NCI-H2171 treated with DMSO at 0.1 percent for 48 hours (cell line): ENCODE results near the gene SNORC.
"Not testable (repeated sequence)": the region's sequence is repeated elsewhere in the genome, so short reads cannot be mapped to it uniquely, and the experiment has no call there.

Experiments
- DNase-seq: peaks from one replicate; lab custom pipeline; 2025; lab: John Stamatoyannopoulos, UW

SNORC gene

DNA sequence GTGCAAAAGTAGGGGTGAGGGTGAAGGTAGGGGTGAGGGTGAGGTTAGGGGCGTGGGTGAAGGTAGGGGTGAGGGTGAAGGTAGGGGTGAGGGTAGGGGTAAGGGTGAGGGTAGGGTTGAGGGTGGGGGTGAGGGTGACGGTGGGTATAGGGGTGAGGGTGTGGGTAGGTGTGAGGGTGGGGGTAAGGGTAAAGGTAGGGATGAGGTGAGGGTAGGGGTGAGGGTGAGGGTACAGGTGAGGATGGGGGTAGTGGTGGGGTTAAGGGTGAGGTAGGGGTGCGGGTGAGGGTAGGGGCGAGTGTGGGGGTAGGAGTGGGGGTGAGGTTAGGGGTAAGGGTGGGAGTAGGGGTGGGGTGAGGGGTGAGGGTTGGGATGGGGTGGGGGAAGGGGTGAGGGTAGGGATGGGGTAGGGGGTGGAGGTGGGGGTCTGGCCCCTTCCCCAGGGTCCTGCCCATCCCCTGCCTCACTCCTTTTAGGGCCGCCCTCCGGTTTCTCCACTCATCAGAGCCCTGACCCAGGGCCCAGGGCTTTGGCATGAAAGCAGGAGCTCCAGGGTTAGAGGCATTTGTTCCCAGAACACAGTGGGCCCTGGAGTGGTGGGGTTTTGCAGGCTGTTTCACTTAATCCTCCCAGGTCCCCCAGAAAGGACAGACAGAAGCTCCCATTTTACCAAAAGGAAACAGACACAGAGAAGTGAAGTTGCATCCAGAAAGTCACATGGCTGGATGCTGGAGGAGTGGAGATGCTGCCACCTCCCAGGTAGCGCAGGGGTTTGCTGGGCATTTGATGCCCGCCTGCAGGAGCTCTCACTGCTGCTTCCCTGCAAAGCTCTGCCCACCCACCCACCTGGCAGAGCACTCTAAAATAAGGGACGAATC, 26.9 kb downstream of the SNORC start:
- DNase-seq, result no peak

DNA sequence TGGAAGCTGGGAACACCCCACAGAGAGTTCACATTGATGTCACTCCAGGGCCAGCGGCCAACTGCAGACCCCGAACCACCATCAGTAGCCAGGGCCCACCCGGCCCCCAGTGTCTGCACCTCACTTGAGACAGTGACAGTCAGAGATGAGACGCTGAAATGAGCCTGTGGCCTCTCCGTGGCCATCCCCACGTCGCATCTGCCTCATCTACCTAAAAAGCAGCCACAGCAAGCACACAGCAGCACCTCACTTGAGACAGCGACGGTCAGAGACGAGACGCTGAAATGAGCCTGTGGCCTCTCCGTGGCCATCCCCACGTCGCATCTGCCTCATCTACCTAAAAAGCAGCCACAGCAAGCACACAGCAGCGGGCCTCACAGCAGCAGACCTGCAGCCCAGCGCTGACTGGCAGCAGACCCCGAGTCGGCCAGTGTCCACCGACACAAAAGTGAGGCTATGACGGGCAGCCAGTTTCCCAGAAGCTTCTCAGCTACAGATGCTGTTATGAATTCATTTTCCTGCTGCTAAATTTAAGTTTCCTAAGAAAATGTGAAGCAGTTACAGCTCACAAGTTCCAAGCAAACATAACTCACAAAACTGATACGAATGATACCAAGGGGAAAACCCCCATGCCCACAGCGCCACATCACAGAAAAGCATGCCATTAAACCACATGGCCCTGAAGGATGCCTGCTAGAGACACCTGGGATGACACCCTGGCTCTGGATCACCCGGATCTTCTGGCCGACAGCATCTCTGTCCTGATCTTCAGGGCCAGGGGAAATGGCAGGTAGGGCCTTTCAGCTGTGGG, 27.7 kb downstream of the SNORC start:
- DNase-seq, result no peak

DNA sequence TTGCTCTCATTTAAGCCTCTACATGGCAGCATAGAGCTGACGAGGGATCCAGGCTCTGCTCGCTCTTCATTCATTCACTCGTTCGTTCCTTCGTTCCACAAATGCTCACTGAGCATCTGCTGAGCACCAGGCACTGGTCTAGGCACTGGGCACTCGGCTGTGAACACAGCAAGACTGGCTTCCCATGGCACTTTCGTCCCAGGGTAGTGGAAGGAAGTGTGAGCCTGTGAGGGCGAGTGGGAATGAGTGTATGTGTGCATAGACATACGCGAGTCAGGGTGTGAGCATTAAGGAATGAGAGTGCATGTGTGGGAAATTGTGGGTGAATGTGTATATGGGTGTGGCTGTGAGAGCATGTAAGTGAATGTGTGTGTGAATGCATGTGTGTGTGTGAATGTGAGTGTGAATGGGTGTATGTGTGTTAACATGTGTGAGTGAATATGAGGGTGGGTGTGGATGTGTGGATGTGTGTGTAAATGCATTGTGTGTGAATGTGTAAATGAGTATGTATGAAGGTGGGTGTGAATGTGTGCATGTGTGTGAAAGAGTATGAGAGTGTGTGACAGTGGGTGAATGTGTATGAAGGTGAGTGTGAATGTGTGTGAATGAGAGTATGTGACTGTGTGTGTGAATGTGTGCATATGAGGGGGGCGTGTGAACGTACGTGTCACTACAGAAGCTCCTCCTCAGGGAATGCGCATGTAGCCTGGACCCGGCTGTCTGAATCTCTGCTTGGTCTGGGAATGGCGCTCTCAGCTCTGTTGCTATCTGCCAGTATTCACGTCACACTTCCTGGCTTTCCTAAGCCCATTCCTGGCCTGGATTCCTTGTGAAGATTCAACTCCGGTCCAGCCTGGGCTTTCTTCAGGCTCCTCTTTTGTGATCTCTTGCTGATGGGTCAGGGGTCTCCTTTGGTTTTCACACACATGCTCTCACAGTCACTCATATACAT, 28.8 kb downstream of the SNORC start:
- DNase-seq, result no peak

DNA sequence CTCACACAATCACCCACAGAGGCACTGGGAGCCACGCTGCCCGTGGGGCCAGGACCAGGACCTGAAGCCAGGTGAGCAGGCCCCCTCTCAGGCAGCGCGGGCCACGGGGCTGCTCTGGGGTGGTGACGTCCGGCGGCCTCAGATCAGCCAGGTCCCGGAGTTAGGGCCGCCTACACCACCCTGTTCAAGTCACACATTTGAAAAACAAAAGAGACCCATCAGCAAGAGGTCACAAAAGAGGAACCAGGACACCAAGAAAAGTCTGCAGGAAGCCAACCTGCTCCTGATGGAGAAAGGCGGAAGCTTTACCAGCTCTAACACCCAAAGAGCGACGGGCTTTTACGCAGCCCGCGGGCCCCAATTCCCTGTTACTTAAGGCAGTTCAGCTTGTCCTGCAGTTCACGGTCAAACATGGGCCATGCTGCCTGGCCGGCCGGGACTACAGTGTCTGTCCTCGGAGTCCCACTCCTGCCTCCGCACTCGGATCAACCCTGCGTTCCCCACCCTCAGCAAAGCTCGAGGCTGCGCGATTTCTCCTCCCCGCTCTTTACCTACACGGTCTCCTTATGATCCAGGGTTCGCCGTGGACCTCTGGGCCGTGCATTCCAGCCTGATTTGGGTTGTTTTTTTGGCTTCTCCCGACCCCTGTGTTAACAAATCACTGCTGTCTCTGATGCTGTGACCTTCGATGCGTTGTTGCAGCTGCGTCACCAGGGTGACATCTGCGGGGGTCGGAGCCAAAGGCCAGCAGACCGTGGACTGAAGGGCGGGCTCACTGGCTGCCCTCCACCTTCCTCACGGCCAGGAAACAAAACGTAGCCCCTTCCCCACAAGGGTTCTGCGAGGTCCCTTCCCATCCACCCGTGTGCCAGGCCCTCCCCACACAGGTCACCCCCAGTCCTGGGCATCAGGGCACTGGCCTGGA, 31.0 kb downstream of the SNORC start:
- DNase-seq, result no peak

DNA sequence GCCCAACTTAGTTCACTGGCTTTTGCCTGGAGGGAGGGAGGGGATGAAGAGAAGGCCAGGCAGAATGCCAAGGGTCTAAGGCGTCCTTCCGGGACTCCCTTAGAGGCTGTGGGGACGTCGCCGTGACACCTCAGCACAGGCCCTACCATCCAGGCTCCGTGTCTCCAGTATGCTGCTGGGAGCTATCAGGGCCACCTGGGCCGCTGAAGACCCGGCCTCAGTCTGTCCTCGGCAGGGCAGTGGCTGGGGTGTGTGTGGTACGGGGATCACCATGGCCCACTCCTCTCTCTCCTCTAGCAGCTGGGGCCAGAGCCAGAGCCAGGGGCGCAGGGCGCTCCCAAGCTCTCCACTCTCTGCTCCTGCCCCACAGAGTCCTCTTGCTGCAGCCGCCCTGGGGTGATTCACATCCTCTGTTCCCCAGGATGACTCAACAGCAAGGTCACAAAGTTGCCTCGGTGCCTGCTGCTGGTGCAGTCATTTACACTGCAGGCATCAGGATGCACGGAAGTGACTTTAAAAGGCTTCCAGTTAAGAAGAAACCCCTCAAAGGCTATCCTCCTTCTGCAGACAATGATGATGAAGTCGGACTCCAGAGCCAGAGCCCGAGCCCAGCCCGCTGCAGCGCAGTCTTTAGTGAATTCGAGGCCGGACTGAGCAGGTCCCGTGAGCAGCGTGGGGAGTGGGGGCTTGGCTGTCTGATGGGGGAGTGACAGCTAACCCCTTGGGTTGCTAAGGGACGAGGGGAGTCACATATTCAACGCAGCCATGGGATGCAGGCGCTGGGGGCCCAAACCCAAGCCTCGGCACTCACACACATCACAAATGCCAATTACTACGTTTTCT, 31.9 kb downstream of the SNORC start:
- DNase-seq, result no peak

DNA sequence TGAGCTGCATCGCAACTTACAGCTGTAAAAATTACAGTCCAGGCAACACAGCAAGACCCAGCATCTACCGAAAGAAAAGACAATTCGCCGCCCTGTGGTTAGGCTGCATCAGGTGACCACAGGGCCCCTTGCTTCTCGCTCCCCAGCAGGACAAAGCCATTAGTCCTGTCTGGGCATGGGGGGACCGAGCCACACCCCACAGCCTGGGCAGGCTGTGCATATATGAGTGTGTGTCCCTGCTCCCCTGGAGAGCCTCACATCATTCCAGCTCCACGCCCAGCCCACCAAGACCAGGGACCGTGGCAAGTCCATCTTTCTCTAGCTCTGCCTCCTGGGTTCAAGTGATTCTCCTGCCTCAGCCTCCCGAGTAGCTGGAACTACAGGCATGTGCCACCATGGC, 33.9 kb downstream of the SNORC start:
- DNase-seq, result no peak

DNA sequence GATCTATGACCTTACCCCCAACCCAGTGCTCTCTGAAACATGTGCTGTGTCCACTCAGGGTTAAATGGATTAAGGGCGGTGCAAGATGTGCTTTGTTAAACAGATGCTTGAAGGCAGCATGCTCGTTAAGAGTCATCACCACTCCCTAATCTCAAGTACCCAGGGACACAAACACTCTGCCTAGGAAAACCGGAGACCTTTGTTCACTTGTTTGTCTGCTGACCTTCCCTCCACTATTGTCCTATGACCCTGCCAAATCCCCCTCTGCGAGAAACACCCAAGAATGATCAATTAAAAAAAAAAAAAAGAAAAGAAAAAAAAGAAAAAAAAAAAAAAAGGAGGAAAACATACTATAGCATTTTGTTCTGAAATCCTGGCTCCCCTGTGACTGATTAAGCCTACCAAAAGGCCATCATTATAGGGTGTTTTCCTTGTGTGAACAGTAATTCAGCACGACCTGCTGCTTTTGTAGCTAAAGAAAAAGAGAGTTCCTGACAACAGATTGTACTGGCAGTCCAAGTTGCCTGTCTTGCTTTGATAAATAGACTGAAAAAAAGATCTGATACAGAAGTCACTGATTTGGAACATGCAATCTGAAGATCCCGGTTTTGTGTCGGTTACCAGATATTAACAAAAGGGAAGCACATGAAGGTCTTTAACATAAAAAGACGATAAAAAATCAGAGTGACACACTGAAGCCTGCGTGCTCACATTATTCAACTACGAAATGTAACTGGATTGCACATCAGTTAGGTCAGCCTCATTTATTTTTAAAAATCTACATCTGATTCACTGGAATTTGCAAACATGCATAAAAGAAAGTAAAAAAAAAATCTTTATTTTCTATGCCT, 37.0 kb downstream of the SNORC start:
- DNase-seq, result peak; percentile 0

DNA sequence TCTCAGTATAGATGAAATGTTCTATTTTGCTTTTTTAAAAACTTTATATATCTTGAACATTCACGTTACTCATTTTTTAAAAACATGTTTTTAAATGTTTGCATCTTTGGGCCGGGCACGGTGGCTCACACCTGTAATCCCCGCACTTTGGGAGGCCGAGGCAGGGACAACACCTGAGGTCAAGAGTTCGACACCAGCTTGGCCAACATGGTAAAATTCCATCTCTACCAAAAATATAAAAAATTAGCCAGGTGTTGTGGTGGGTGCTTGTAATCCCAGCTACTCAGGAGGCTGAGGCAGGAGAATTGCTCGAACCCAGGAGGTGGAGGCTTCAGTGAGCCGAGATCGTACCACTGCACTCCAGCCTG, 37.6 kb downstream of the SNORC start:
- DNase-seq, result not testable (repeated sequence)

DNA sequence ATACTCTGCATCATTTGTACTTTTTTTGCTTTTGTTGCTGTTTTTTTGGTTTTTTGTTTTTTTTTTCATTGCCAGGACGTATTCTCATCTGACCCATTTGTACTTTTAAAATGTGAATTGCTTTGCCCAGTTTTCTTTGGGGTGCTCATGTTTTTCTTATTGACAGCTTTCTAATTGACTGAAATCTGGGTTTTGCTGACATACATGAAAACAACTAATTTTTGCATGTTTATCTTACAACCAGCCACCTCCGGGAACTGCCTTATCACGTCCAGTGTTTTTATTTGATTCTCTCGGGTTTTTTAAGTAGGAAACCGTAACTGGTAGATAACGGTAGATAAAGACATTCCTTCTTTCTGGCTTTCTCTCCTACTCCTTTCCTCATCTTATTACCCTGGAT, 38.6 kb downstream of the SNORC start:
- no peak for DNase-seq

DNA sequence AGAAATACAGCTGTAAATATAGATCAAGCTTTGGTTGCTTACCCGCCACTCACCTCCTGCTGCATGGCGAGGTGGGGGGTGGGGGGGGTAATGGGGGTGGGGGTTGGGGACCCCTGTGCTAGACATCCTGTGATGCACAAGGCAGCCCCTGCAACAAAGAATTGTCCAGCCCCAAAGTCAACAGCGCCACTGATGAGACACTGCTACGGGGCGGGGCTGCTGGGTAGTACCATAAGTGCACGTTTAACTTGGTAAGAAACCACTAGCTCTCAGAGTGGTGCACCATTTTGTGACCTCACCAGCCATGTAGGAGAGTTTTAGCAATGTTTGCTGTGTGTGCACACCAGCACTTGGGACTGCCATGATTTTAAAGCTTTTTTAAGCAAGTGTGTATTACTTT, 40.3 kb downstream of the SNORC start:
- no peak for DNase-seq

DNA sequence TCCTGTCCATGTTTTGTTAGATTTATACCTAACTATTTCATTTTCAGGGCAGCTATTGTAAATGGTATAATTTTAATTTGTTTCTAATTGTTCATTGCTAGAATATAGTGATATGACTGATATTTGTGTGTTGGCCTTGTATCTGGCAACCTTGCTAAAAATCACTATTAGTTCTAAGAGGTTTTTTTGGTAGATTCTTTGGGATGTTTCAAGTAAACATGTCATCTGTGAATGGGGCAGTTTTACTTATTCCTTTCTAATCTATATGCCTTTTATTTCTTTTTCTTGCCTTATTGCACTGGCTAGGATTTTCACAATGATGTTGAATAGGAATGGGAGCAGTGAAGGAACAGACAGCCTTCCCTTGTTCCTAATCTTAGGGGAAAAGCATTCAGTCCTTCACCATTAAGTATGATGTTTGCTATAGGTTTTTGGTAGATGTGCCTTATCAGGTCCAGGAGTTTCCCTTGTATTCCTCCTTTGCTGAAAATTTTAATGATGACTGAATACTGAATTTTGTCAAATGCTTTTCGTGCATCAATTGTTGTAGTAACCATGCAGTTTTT, 41.7 kb downstream of the SNORC start:
- no peak for DNase-seq

DNA sequence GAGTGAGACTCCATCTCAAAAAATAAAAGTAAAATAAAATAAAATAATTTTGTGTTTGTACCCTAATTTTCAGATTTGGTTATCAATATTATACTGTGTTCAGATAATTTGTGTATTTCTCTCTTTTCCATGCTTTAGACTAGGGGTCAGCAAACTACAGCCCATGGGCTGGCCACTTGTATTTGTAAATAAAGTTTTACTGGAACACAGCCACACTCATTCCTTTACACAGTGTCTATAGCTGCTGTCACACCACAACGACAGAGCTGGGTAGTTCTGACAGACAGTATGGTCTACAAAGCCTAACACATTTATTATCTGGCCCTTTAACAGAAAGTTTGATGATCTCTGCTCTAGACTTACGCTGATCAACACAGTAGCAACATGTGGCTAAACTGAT, 43.8 kb downstream of the SNORC start:
- DNase-seq, result no peak

DNA sequence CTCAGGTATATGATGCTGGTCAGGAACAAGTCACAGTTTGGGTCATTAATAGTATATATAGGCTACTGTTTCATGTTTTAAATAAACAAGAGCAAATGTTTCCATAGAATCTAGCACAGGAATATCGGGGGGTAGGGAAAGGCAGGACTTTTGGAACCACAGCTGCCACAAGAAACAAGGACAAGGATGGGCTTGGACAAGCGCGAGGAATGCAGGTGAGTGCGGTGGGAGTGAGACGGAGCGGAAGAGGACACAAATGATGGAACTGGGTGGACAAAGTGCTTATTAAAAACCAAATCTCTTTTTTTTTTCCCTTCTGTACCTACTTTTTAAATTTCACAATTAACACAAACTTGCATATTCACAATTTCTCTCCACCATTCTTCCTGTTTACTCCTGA, 49.1 kb downstream of the SNORC start:
- no peak for DNase-seq

DNA sequence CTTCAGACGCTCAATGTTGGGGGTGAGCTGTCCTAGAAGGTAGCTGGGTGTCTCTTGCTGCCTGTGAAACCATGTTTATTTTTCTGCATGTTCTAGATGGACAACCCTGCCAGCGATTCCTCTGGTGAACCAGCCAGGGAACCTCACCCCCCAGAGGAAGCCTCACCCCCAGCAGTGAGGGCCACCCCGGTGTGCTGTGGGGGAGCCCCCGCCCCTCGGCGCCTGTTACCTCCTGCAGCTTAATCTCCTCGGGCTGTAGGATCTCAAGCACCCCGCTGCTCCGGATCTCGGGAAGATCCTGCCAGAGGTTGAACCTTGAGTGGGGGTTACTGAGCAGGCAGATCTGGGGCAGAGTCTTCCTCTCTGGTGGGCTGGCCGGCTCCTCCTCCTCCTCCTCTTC, 50.0 kb downstream of the SNORC start:
- no peak for DNase-seq

DNA sequence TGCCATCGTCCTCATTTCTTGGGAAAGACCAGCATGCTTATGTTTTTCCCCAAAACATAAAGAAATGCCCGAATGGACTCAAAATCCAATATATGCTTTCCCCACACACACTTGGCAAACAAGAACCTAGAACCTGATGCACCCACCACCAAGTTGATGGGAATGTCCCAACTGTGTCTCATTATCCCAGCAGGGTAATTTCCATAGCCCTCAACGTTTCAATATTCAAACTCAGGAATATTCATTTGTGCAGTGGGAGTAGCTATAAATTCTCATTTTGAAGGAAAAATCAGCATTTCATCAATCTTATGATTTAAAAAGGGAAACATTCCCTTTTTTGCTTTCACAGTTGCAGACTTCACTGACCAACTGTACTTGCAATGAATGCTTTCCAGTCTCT, 50.7 kb downstream of the SNORC start:
- DNase-seq, result no peak

DNA sequence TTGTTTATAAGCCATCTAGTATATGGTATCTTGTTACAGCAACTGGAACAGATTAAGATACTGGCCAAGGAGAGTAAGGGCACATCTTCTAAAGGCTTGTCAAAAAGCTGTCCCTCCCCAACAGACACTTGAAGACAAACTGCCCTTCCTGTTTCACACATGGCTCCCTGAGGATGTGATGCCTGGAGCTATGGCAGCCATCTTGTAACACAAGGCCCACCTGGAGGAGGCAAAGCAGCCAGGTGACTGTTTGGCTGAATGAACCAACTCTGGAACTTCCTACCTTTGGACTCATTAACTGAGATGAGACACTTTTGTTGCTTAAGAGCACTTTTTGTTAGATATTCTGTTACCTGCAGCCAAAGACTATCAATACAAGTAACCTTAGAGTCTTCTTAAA, 54.4 kb downstream of the SNORC start:
- DNase-seq, result no peak

DNA sequence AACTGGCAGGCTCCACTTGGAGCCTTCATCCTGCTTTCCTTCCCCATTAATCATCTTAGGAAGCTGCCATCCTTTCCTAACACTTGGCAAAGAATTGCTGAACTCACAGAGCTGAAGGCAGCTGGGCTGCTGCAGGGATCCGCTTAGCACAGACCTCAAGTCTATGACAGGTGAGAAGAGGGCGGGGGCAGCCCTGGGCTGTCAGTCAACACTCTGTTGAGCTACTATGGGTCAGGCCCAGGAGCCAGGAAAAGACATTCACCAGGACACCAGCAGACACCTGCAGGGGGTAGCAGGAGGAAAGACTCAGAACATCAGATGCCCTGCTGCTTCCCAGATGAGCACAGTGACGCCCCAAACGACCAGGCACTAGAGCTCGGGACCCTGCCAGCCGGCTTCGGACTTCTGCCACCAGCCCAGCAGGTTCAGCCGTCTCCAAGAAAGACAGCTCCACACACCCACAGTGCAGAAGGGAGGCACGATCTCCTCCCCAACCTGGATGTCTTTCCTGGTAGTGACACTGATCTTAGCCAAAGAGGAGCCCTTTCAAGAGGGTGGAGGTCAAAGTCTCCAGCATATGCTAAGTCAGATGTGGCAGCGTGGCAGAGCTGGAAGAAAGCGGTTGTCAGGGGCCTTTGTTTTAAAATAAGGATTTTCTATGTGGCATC, 55.2 kb downstream of the SNORC start:
- DNase-seq, result no peak

DNA sequence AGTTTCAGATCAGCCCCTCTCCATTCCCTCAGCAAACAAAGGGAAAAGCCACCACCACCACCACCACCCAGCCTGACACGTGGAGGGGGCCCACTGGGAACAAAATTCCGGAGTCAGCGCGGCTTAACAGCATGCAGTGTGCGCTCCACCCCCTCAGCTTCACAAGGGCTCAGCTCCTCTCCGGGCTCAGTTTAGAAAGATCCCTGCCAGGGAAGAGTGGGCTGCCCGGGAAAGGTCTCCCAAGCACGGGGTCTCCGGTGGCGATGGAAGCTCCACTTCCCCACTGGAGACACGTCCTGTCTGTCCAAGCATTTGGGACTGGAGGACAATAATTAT, 55.7 kb downstream of the SNORC start:
- no peak for DNase-seq
